ENCODE measurements around the gene FAM50B.

GRCh38 chr6:3868544-3868943 is 19.4 kb downstream of the FAM50B start:
- TF ChIP-seq MXD1 (CRISPR knock-in tag; IDR thresholded peaks at IDR 0.05), result no peak
- no peak for TF ChIP-seq ZBTB4 (CRISPR knock-in tag; IDR thresholded peaks at IDR 0.05; ENCODE audit: borderline replicate concordance)
- TF ChIP-seq ZBTB26 (CRISPR knock-in tag; IDR thresholded peaks at IDR 0.05; ENCODE audit: borderline replicate concordance), result no peak
- TF ChIP-seq CTCF (CRISPR knock-in tag; IDR thresholded peaks at IDR 0.05), result no peak
- no peak for TF ChIP-seq JDP2 (CRISPR knock-in tag; IDR thresholded peaks at IDR 0.05; ENCODE audit: borderline replicate concordance)
- TF ChIP-seq ZBTB7A (CRISPR knock-in tag; IDR thresholded peaks at IDR 0.05), result no peak
- TF ChIP-seq MAFF (IDR thresholded peaks at IDR 0.05; ENCODE audit: low read depth, low read length), result no peak
- TF ChIP-seq ZNF574 (CRISPR knock-in tag; IDR thresholded peaks at IDR 0.05), result no peak
- TF ChIP-seq HNRNPL (IDR thresholded peaks at IDR 0.05; ENCODE audit: low read depth, low read length), result no peak
- no peak for TF ChIP-seq CREM (IDR thresholded peaks at IDR 0.05)
- TF ChIP-seq CREM (CRISPR knock-in tag; IDR thresholded peaks at IDR 0.05), result no peak
- no peak for TF ChIP-seq FOXJ3 (CRISPR knock-in tag; IDR thresholded peaks at IDR 0.05; ENCODE audit: borderline replicate concordance)

All from HepG2 (cell line).